NCI-H1092 (cell line): Measurements from ENCODE around the gene CNN3.

Source experiments
- DNase-seq: peaks from one replicate; lab custom pipeline; 2025; lab: John Stamatoyannopoulos, UW

The CNN3 gene

GRCh38 chr1:94922761-94923331, 4.1 kb downstream of the CNN3 start:
- DNase-seq = no peak

DNA sequence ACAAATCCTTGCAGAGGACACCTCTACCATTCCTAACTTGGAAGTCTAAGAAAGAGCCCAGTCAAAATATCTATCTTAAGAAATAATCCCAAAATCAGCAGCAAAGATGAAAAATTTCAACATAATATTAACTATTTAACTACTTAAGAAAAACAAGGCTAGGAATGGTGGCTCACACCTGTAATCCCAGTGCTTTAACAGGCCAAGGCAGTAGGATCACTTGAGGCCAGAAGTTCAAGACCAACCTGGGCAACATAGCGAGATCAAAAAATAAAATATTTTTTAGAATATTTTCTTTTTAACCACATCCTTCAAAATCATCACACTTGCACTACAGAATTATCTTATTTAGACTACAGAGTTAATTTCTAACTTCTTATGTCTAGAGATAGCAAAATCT, 4.9 kb downstream of the CNN3 start:
- DNase-seq = no peak

DNA sequence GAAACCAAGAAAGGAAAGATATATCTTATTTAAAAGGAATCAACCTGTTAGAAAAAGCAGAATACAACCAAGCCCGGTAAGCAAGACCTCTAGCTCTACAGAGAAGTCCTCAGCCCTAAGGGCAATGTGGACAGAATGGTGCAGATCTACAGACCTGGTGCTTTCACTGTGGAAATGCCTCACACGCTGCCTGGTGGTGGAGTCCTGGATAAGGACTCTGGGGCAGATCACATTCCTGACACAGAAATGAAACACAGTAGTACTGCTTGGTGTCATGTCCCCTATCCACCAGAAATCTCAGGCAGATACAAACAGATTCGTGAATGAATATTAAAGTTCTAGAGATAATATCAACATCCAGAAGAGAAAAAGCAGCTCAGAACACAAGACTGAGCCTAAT, 6.8 kb downstream of the CNN3 start:
- no peak for DNase-seq

GRCh38 chr1:94919241-94920030, 7.5 kb downstream of the CNN3 start:
- no peak for DNase-seq

DNA sequence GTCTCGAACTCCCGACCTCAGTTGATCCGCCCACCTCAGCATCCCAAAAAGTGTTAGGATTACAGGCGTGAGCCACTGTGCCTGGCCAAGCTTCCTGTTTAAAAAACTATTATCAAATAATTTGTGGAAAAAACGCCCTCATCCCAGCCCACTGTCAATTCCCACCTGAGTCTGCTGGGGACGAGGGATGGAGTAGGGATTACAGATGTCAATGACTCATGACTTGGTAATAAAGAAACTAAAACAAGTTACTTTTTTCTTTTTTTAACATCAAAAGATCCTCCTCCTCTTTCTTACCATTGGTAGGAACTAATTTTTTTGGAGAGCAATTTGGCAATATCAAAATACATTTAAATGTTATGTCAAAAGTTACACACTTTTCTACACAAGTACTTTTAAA, 9.7 kb downstream of the CNN3 start:
- no peak for DNase-seq

GRCh38 chr1:94912263-94913184, 14.4 kb downstream of the CNN3 start:
- no peak for DNase-seq

DNA sequence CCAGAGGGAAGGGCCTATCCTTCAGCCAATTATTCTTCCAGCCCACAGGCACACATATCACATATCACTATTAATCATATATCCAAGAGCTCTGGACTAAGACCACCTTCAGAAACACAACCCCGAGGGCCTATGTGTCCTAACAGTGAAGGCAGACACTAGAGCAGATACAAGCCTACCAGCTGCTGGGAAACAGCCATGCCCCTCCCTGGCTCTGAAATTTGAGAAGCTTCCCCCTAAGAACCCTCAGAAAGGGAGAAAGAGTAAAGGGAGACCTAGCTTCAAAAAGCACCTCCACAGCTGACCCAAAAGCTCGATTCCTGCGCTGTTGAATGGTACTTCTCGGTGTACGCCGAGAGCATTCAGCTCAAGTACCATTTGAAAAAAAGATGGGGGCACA, 17.4 kb downstream of the CNN3 start:
- DNase-seq = no peak

- DNase-seq = no peak
Measured at GRCh38 chr1:94908965-94909364, 17.9 kb downstream of the CNN3 start.

- no peak for DNase-seq
Measured at GRCh38 chr1:94908190-94908589, 18.7 kb downstream of the CNN3 start.

DNA sequence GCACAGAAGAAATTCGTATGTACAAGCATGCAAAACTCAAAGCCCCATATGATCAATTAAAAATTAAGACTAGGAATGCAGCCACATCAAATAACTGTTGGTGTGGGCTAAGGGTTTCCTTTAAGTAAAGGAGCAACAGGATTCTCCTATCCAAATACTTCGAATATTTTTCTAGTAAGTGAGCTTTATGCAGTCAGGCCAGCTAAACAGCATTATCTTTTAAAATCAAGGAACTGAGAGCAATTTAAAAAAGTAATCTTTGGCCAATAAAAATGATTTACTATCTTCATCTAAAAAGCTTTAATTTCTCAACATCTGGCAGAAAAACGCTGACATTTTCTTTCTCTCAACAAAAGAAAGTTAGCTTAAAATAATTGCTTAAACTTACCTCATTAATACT, 19.8 kb downstream of the CNN3 start:
- DNase-seq = no peak

- DNase-seq = no peak
Measured at GRCh38 chr1:94906382-94906781, 20.5 kb downstream of the CNN3 start.

DNA sequence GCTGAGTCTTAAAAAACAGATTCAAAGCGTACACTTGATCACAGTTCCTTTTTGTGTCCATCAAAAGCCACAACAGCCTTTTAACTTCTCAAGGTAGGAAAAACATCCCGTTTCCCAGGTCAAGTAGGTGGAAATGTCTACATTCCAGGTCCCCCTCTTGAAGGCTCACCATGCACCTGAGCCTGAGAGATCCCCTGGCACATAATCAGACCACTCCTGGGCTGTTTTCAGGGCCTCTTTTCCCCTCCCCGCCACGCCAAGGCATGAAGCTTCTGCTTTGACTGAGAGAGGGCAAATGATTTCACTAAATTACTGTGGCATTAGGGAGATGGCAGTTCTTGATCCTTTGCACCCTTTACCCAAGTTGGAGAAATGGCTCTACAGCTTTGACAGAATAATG, 21.7 kb downstream of the CNN3 start:
- DNase-seq = no peak

DNA sequence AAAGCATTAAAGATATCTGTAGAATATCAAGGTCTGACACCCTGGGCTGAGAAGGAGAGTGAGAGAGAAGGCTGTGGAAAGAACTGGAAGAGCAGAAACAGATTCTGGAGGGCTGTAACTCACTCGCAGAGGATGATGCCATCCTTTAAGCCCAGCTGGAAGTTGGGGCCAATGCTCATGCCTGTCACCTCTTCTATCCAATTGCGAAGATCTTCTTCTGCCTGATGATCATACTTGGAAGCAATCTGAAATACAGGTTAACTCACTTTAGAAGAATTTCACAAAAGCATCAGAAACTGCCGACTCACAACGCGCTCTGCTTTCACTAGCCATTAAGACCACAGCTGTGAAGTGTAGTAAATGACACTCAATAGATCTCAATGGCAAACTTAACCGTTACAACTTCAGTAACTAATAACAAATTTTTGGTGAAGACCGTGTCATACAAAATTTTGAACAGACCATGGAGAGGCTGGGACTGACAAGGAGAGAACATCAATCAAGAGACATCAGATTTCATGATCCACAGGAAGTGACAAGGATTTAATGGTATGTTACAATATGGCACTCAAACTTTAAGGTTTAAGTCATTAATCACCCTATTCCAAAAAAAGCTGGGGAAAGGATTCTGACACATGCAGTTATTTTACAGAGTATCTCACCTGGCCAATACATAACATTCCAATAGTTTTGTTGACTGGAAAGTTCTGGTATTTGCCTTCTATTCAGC, 23.5 kb downstream of the CNN3 start:
- DNase-seq = no peak

DNA sequence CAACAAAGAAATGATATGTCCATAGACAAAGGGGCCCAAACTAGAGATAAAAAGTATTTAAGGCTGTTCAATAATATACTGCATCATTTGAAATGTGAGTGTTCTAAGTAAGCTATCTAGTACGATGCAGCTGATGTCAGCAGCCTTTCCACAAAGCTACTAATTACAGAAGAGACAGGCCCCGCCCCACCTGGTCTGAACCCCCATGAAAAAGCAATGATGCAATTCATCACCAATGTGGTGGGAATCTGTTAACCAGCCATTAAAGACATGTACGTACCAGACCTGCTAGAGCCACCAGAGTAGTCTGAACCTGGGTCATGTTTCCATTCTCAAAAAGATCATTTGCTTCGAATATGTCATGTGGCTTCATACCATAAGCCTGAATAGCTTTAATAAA, 25.1 kb downstream of the CNN3 start:
- DNase-seq = no peak

DNA sequence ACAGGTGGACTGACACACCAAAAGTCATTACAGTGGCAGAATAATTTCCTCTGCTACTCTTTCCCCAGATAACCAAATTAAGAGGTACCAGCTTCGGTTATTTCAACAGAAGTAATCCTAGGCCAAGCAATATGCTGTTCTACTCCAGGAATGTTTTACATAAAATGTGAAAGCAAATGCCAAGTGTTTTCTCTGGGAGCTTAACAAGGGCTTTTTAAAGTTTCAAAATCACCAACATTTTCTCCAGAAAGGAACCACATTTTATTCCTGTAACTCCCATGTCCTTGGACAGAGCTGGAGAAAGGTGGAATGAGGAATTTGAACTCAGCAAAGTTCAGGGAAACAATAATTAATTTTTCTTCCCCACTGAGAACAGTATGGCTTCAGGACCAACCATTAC, 27.2 kb downstream of the CNN3 start:
- DNase-seq = no peak

DNA sequence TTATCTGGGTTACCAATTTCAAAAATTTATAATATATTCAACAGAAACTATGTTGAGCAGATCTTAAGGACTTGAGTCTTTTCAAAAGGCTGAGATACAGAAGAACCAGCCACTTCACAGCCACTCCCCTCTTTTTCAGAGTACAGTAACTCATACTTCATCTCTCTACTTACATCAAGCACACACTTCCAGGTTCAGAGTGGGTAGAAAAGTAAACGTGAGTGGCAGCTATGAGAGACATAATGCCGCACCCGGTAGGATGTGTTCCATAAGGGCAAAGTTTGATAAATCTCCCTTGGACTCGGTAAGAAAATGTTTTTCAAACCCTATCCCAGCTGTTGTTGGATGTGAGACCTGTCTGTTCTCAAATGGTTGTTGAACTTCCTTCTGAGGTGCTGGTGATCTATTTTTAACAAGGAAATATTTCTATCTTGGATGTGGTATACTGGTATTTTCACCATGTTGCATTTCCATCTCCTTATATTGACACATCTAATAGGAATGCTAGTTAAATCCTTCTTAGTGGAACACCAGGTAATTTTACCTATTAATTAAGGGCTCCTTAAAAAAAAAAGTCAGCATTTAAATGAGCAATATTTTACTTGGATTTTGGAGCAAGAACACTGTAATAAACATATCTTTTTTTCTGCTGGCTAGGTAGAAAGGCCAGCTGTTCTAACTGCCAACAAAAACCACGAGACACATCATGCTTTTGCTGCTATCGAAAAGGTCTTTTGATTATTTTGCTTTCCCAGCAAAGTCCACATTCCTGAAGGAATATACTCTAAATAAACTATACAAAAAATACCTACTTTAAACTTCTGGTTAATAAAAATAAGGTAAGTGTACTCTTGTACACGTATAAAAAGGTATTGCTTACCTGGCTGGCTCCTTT, 28.2 kb downstream of the CNN3 start:
- no peak for DNase-seq

- DNase-seq = no peak
Measured at GRCh38 chr1:94895518-94895917, 31.4 kb downstream of the CNN3 start.

DNA sequence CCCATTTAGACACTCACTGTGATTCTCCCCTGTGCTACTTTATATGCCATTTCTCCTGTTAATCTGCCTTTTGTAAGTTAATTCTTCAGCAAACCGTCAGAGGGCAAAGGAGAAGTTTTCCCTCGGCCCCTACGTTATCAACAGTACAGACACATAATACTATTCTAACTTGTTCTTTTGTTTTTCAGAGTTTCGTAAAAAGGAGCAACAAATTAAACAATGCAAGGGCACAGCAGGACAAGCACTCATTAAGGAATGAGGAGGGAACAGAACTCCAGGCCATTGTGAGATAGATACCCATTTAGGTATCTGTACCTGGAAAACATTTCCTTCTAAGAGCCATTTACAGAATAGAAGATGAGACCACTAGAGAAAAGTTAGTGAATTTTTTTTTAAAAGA, 32.3 kb downstream of the CNN3 start:
- no peak for DNase-seq

- no peak for DNase-seq
Measured at GRCh38 chr1:94892604-94893254, 34.2 kb downstream of the CNN3 start.

DNA sequence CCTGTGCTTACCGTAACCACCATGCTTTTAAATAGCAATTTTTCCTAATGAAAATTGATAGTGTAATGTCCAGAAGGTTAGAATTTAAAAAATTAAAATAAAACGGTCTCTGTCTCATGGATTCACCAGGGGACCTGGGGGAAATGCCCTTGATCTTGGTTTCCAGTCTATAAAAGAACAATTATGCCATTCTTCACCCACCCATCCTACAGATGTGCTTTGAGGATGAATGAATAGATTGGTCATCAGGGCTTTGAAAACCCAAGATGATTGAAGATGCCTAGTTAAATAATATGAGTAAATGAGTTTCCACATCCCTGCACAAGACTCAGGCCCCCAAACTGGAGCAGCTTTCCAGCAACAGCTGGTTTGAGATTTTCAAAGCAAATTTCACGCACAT, 38.7 kb downstream of the CNN3 start:
- no peak for DNase-seq
